Left lung (tissue), 10 donors: ENCODE data around the gene PHF2. TPM values are rescaled to one million over a fixed set of nuclear protein-coding genes. Genes with fewer than 3 reads are reported as not detected.
A peak's percentile ranks its signal among the peaks of the same experiment; 100 is the strongest.

Experiments used
- ATAC-seq: fragments of 200-7000 bp; cut with Tn5 transposase; one replicate; pipeline ENCODE4 v1.9.1; 2020; ENCODE audit warnings: moderate library complexity
- DNase-seq, 4 donors: peaks; one replicate each; pipeline ENCODE4 v3.0.0-alpha.2; 2013 to 2020
- H3K27ac ChIP-seq, 2 donors: fragments of 200-600 bp; sonication (generic) in 1 of 2; one replicate each; pipeline versions ENCODE4 v1.5.0 to v1.8.0; 2020 to 2021
- H3K27me3 ChIP-seq, 2 donors: fragments of 200-600 bp; sonication (generic) in 1 of 2; one replicate each; pipeline versions ENCODE4 v1.5.0 to v1.8.0; 2020 to 2021
- H3K36me3 ChIP-seq, 2 donors: fragments of 200-600 bp; sonication (generic) in 1 of 2; one replicate each; pipeline versions ENCODE4 v1.5.0 to v1.8.0; 2020 to 2021
- H3K4me1 ChIP-seq, 2 donors: fragments of 200-600 bp; one replicate each; pipeline ENCODE4 v1.8.0; 2021
- H3K4me3 ChIP-seq, 2 donors: fragments of 200-600 bp; sonication (generic) in 1 of 2; one replicate each; pipeline versions ENCODE4 v1.5.0 to v1.8.0; 2020 to 2021; ENCODE audit warnings: mild to moderate bottlenecking in 1 of 2
- H3K9me3 ChIP-seq, 2 donors: fragments of 200-600 bp; sonication (generic) in 1 of 2; one replicate each; pipeline versions ENCODE4 v1.5.0 to v1.8.0; 2020 to 2021
- CTCF ChIP-seq, 2 donors: fragments of 200-600 bp; sonication (generic) in 1 of 2; IDR thresholded peaks; one replicate each; pipeline versions ENCODE4 v1.5.0 to v1.8.0; 2021; ENCODE audit warnings: antibody characterized with exemption in 2 of 2
- intact Hi-C, 2 donors: fragments of 100-400 bp; cut with DNase I; formaldehyde crosslinking; loops; one replicate each; pipeline versions ENCODE4 v1.11.2 to v1.14.2; 2022
- polyA plus RNA-seq, 6 donors: library from polyadenylated mRNA; unstranded; fragments of 120-200 nt; gene quantifications; one replicate each; pipeline ENCODE4 v1.2.1, GENCODE V29; 2013; ENCODE audit not compliant: insufficient read length in 6 of 6
- total RNA-seq, 2 donors: library from RNA; stranded (reverse); fragmentation: NEBNext Ultra II Directional; extraction: Animal tissue kit (Norgen Biotek cat#: 25700); gene quantifications; one replicate each; pipeline ENCODE4 v1.2.1, GENCODE V29; 2021
- donor health status: DM: no; HTN: yes; CAD: no.
- donor health status: DM: no; HTN: no; CAD: no.

The PHF2 gene
- total and polyA plus RNA-seq, 8 donors = 29.1 to 53.7 (median 42.3) TPM

DNA sequence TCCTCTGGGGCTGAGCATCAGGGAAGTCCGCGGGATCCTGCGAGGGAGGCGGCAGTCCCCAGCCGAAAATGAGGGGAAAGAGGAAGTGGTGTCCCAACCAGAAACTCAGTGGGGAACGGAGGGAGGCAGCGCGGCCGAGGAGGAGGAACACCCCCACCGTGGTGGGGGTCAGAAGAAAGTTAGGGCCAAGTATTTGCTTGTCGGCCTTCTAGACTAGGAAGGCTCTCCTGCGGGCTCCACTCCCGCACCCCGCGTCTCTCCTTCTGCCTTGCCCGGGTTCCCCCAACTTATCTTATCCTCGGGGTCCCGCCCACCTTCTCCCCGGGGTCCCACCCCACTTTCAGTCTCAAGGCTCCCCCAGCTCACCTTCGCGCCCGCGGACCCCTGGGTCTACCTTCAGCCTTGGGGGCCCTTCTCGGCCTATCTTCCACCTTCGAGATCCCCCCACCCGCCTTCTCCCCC, 557 bp upstream of the PHF2 start:
- no peaks in the 10 kb centered on the region for H3K27me3 ChIP-seq
- intact Hi-C loops = no loop called here
- H3K4me3 ChIP-seq = peak overlapping the region; percentile 75 to 76
- peaks cover 0 to 2% of the 10 kb centered on the region in 2 donors for H3K9me3 ChIP-seq
- ATAC-seq (peak; percentile 46), DNase-seq (peak in 3 of 4 donors; percentile 49 to 92 (median 72))
- peaks cover 30 to 51% of the 10 kb centered on the region in 2 donors for H3K4me1 ChIP-seq
- no peak for TF ChIP-seq CTCF (IDR thresholded peaks at IDR 0.05)
- H3K27ac ChIP-seq = peak overlapping the region; percentile 89 to 93
- H3K36me3 ChIP-seq = no peaks in the 10 kb centered on the region

- DNase-seq (peak in 2 of 4 donors; percentile 17 to 88), ATAC-seq (peak; percentile 11)
- Histone ChIP-seq H3K9me3 (no peaks in the 10 kb centered on the region), H3K4me1 (peaks cover 40 to 66% of the 10 kb centered on the region in 2 donors), H3K4me3 (peak overlapping the region; percentile 67 to 75), H3K36me3 (no peaks in the 10 kb centered on the region), H3K27me3 (no peaks in the 10 kb centered on the region), H3K27ac (peak overlapping the region; percentile 78 to 93)
- no peak for TF ChIP-seq CTCF (IDR thresholded peaks at IDR 0.05)
- intact Hi-C loops = no loop called here
Measured at GRCh38 chr9:93577078-93577974, 942 bp downstream of the PHF2 start.

DNA sequence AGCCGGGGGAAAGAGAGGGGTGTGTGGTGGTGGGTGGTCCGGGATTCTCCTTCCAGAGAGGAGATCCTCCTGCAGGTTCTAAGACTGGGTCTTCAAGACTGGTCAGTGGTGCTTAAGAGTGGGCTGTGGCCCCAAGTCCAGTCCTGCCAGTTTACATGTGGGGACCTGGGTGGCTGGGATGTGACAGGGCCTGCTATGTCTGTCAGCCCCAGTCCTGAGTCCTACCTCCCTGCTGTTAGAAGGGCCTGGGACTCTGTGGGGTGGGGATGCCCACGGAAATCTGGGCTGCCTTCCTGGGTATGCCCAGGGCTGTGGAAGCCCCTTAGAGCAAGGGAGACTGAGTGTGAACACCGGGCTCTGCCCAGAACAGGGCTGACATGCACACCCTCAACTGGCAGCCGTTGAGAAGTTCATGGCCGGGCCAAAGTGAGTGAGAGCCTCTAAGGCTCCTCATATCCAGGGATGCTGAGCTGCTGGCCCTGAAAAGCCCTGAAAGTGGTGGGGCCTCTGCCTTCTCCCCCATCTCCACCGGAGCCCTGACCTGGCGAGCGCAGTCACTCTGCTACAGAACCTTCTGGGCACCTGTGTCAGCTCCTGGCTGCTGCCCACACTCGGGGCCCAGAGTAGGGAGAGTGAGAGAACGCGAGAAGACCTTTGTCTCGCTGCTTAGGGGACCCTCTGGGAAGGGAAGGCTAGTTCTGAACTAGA, 1.7 kb downstream of the PHF2 start:
- no peaks in the 10 kb centered on the region for H3K36me3 ChIP-seq
- H3K27ac ChIP-seq = peak overlapping the region; percentile 78 to 93
- ATAC-seq = no peak
- H3K4me1 ChIP-seq = peaks cover 40 to 71% of the 10 kb centered on the region in 2 donors
- no peak for TF ChIP-seq CTCF (IDR thresholded peaks at IDR 0.05)
- intact Hi-C loops = no loop called here
- H3K27me3 ChIP-seq = no peaks in the 10 kb centered on the region
- peak overlapping the region; percentile 67 to 75 for H3K4me3 ChIP-seq
- H3K9me3 ChIP-seq = no peaks in the 10 kb centered on the region
- no peak for DNase-seq

DNA sequence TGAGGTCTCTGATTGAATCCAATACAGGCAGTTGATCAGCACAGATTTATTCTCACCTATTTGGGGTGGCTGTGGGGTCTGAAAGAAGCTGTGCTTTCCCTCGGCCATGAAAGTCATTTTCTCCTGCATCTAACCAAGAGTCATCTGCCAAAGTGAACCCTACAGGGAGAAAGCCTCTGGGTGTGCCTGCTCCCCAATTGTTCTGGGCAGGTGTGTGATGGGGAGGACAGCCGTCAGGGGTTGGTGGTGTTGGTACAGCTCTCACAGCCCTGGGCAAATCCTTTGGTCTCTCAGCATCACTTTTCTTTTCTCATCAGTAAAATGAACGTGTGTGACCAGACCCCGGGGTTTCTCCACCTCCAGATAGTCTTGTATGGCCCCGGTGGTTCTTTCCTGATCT, 2.5 kb downstream of the PHF2 start:
- Histone ChIP-seq H3K36me3 (no peaks in the 10 kb centered on the region), H3K4me3 (peak overlapping the region in 1 of 2 donors; percentile 75), H3K27me3 (no peaks in the 10 kb centered on the region), H3K4me1 (peaks cover 40 to 71% of the 10 kb centered on the region in 2 donors), H3K27ac (peak overlapping the region in 1 of 2 donors; percentile 93), H3K9me3 (no peaks in the 10 kb centered on the region)
- no peak for ATAC-seq
- no peak for DNase-seq
- intact Hi-C loops = no loop called here
- no peak for TF ChIP-seq CTCF (IDR thresholded peaks at IDR 0.05)
